MG63 (cell line): ENCODE results near the gene FTCD. TPM values are rescaled to one million over a fixed set of nuclear protein-coding genes. Genes with fewer than 3 reads are reported as not detected.
A peak's percentile ranks its signal among the peaks of the same experiment; 100 is the strongest.

Experiments used
- DNase-seq: peaks from one replicate; pipeline ENCODE4 v3.0.0-alpha.2; 2020
- H3K27me3 ChIP-seq: fragments of 250-450 bp; sonication (Bioruptor Pico); 2 replicates; pipeline ENCODE4 v1.5.1; 2020; ENCODE audit warnings: mild to moderate bottlenecking, moderate library complexity
- H3K36me3 ChIP-seq: fragments of 250-450 bp; sonication (Bioruptor Pico); 2 replicates; pipeline ENCODE4 v1.5.1; 2020; ENCODE audit warnings: mild to moderate bottlenecking, moderate library complexity
- H3K4me3 ChIP-seq: fragments of 250-450 bp; sonication (Bioruptor Pico); 2 replicates; pipeline ENCODE4 v1.5.1; 2020; ENCODE audit warnings: mild to moderate bottlenecking, moderate library complexity
- H3K9me3 ChIP-seq: fragments of 250-450 bp; sonication (Bioruptor Pico); 2 replicates; pipeline ENCODE4 v1.5.1; 2020; ENCODE audit warnings: mild to moderate bottlenecking, moderate library complexity
- total RNA-seq: library from RNA; depleted of rRNA; stranded (reverse); fragments of >200 nt; shearing (Covaris generic); gene quantifications from 2 replicates; pipeline ENCODE4 v1.2.3, GENCODE V29; 2014; ENCODE audit warnings: low replicate concordance

Gene FTCD
- total RNA-seq, 1 experiment from 2014 or later, result not detected

GRCh38 chr21:46124926-46125845 lies 30.2 kb downstream of the FTCD start:
- DNase-seq, result peak; percentile 10
- H3K4me3 ChIP-seq, result no peak overlapping the region
- H3K27me3 ChIP-seq, result no peaks in the 10 kb centered on the region
- H3K36me3 ChIP-seq, result peaks cover 97% of the 10 kb centered on the region
- H3K9me3 ChIP-seq, result no peaks in the 10 kb centered on the region

GRCh38 chr21:46124083-46124925 lies 31.1 kb downstream of the FTCD start:
- DNase-seq, result peak; percentile 4
- Histone ChIP-seq H3K4me3 (no peak overlapping the region), H3K36me3 (peaks cover 97% of the 10 kb centered on the region), H3K27me3 (no peaks in the 10 kb centered on the region), H3K9me3 (no peaks in the 10 kb centered on the region)

DNA sequence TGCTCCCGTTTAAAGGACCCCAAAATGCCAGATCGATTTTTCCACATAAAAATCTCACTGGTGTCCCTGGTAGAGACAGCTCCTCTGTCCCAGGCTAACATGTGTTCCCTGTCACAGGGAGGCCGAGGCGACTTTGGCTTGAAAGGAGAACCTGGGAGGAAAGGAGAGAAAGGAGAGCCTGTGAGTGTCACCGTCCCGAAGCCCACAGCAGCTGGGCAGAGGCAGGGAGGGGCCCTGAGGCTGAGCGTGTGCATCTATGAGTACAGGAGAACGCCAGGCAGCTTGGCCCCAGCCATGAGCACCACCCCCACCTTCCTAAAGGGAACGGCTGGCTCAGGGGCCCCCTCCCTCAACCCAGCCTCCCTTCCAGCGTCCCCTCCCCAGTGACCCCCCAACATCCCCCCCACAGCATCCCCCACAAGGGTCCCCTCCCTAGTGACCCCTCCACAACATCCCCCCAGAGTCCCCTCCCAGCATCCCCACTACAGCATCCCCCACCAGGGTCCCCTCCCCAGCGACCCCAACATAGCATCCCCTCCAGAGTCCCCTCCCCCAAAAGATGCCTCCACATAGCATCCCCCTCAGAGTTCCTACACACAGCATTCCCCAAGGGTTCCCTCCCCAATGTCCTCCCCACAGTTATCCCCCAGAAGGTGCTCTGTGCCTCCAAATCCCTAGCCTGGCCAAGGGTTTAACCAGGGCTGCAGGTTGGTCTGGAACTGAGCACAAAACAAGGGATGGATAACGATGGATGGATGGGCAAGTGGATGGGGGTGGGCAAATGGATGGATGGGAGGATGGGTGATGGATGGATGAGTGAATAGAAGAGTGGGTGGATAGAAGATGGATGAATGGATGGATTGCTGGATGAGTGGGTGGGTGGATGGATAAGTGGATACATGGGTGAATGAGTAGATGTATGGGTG lies 32.4 kb downstream of the FTCD start:
- DNase-seq, result peak; percentile 0
- H3K9me3 ChIP-seq, result no peaks in the 10 kb centered on the region
- no peak overlapping the region for H3K4me3 ChIP-seq
- peaks cover 97% of the 10 kb centered on the region for H3K36me3 ChIP-seq
- H3K27me3 ChIP-seq, result no peaks in the 10 kb centered on the region

DNA sequence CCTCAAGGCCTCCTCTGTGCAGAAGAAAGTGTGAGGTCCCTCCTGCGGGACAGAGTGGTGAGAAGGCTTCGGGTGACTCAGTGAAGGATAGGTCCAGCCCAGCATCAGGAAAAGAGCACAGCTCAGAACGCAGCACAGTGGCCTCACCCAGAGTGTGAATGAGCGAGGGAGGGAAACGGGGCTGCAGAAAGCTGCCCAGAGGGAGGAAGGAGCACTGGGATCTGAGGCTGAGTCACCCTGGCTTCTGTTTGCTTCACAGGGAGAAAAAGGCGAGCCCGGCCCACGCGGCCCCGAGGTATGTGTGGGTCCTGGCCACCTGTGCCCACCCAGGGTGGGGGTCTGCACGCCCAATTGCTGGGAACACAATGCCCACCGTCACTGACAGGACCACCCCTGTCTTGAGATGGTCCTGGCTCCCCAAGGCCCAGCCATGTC lies 33.1 kb downstream of the FTCD start:
- H3K4me3 ChIP-seq, result no peak overlapping the region
- H3K36me3 ChIP-seq, result peaks cover 97% of the 10 kb centered on the region
- H3K9me3 ChIP-seq, result no peaks in the 10 kb centered on the region
- H3K27me3 ChIP-seq, result no peaks in the 10 kb centered on the region
- DNase-seq, result peak; percentile 33

- no peak overlapping the region for H3K4me3 ChIP-seq
- peak; percentile 4 for DNase-seq
- no peaks in the 10 kb centered on the region for H3K27me3 ChIP-seq
- H3K36me3 ChIP-seq, result peaks cover 97% of the 10 kb centered on the region
- no peaks in the 10 kb centered on the region for H3K9me3 ChIP-seq
Observed at GRCh38 chr21:46121286-46122221, 33.8 kb downstream of the FTCD start.

DNA sequence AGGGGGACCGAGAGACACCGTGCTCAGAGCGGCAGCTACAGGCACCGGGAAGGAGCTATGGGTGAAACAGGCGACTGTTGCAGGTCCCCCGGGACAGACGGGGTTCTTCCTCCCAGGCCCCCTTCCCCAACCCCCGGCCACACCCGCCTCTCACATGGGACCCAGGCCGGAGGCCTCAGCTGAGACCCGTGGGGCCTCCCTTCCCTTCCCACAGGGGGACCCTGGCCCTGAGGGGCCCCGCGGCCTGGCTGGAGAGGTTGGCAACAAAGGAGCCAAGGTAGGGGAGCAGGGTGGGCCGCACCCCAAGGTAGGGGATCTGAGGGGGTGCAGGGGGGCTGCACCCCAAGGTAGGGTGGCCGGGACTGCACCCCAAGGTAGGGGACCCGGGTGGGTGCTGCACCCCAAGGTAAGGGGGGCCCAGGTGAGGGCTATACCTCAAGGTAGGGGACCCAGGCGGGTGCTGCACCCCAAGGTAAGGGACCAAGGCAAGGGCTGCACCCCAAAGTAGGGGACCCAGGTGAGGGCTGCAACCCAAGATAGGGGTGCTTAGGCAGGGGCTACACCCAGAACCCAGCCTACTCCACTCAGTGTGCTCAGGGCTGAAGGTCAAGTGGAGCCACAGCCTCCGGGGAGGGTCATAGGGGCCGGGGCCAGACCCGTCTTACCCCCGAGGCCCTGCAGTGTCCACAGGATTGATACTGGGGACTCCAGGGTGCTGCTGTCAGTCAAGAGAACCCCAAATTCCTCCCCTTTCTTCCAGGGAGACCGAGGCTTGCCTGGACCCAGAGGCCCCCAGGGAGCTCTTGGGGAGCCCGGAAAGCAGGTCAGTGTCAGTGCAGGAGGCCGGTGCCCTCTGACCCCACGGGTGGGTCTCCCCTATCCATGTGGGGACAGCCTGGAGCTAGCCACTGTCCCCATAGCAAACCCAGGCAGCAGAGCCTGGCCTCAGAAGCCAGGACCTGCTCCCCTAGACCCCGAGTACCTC lies 34.8 kb downstream of the FTCD start:
- H3K9me3 ChIP-seq, result no peaks in the 10 kb centered on the region
- DNase-seq, result peak; percentile 0
- H3K4me3 ChIP-seq, result no peak overlapping the region
- H3K36me3 ChIP-seq, result peaks cover 97% of the 10 kb centered on the region
- no peaks in the 10 kb centered on the region for H3K27me3 ChIP-seq

GRCh38 chr21:46119637-46120271 lies 35.6 kb downstream of the FTCD start:
- DNase-seq, result peak; percentile 1

GRCh38 chr21:46119144-46119636 lies 36.2 kb downstream of the FTCD start:
- Histone ChIP-seq H3K27me3 (no peaks in the 10 kb centered on the region), H3K4me3 (no peak overlapping the region), H3K36me3 (peaks cover 97% of the 10 kb centered on the region), H3K9me3 (peaks cover 5% of the 10 kb centered on the region)
- DNase-seq, result peak; percentile 1

More at GRCh38 chr21:46119637-46120271, 35.6 kb downstream of the FTCD start:
- Histone ChIP-seq H3K36me3 (peaks cover 97% of the 10 kb centered on the region), H3K27me3 (no peaks in the 10 kb centered on the region), H3K4me3 (no peak overlapping the region), H3K9me3 (peaks cover under 1% of the 10 kb centered on the region)

DNA sequence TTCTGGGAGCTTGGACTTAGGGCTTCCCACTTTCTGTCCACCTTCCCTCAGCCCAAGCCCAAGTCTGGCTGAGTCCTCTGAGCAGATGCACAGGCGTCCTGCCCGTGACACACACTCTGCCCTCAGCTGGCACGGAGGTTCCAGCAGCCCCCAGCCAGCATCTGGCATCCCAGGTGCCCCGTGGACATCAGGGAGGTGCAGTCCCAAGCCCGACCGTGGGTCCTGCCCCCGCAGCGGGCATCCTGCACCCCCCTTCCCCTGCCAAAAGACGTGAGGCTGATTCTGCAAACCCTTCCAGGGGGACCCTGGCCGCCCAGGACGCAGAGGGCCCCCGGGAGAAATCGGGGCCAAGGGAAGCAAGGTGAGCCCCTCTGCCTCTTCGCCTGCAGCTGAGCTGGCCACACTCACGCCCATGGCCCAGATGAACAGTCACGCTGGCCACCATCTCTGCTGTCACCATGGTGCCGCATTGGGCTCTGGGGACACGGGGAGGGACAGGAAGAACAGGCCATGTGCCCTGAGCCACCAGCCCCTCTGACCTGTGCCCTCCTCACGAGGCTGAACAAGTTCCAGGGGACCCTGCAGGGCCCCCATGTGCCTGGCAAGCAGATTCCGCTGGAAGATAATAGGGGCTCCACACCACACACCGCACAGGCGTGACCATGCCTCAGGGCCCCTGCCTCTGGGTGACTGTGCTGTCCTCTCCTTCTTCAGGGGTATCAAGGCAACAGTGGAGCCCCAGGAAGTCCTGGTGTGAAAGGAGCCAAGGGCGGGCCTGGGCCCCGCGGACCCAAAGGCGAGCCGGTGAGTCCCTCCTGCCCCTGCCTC lies 36.8 kb downstream of the FTCD start:
- Histone ChIP-seq H3K9me3 (peaks cover 8% of the 10 kb centered on the region), H3K27me3 (no peaks in the 10 kb centered on the region), H3K36me3 (peaks cover 97% of the 10 kb centered on the region), H3K4me3 (no peak overlapping the region)
- DNase-seq, result peak; percentile 1

GRCh38 chr21:46117586-46118315 lies 37.6 kb downstream of the FTCD start:
- Histone ChIP-seq H3K36me3 (peaks cover 100% of the 10 kb centered on the region), H3K9me3 (peaks cover 8% of the 10 kb centered on the region), H3K4me3 (no peak overlapping the region), H3K27me3 (no peaks in the 10 kb centered on the region)
- DNase-seq, result peak; percentile 6

- Histone ChIP-seq H3K4me3 (no peak overlapping the region), H3K27me3 (no peaks in the 10 kb centered on the region), H3K36me3 (peaks cover 100% of the 10 kb centered on the region), H3K9me3 (peaks cover 8% of the 10 kb centered on the region)
- DNase-seq, result peak; percentile 38
Observed at GRCh38 chr21:46116776-46117585, 38.4 kb downstream of the FTCD start.
